Measurements from ENCODE around the gene ACACA.

ACACA gene

DNA sequence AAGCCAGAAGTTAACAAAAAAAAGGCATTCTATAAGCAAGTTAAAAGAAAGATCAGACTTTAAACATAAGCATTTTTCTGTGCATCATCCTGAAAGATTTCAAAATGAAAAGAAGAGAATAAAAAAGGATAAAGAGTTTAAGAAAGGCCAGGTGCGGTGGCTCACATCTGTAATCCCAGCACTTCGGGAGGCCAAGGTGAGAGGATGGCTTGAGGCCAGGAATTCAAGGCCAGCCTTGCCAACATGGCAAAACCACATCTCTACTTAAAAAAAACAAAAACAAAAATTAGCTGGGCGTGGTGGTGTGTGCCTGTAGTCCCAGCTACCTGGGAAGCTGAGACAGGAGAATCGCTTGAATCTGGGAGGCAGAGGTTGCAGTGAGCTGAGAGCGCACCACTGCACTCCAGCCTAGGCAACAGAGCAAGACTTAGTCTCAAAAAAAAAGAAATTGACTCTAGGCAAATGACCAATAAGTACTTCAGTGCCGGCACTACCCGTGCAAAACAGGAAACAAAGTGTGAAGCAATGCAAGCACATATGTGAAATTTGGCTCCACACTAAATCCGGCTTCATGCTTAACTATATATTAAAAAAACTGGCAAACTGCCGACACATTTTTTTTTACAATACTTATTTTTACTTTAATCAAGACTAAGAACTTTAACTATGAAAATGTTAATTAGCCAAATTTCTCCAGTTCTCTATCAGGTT is 114.1 kb downstream of the ACACA start:
- no peak for DNase-seq (ENCODE audit: low read depth)

- DNase-seq (ENCODE audit: low read depth), result no peak
Measured at GRCh38 chr17:37291351-37291750, 115.3 kb downstream of the ACACA start.

DNA sequence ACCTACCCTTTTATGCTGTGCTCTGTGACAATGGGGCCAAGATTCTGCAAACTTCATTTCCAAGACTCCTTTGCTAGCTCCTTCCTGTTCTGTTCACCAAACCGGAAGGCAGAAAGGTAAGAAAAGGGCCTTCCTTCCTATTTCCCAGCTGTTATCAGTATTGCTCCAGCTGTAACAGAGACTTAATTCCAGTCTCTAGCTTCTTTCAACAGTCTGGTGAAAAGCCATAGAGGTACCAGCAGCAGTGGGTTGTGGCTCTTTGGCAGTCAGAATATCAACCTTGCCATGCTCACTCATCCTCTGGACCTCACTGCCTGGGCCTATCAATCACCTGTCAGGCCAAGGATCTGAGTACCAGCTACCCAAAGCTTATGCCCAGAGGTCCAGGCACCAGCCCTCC is 120.2 kb downstream of the ACACA start:
- DNase-seq (ENCODE audit: low read depth), result no peak

- no peak for DNase-seq (ENCODE audit: low read depth)
Measured at GRCh38 chr17:37284191-37284590, 122.4 kb downstream of the ACACA start.

DNA sequence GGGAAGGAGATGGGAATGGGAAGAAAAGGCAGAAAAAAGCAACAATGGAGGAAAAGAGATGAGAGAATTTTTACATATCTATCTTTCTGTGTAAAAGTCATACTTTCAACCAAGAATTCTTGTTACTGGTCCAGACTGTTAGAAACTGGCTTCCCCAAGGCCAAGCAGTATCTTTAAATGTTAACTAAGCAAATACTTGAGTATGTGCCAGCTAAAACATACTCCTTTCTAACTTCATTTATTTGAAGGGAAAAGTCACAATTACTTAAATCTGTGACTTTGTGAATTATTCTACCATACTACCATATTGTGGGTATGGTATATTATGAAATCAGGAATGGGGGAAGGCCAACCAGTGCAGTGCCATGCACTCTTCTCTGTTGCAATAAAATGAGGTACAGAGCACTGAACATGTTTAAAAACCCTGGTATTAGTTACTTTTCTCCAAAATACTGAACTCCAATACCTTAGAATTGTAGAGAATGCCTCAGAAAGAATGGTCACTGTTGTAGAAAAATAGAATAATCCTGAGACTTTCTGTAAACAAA is 123.1 kb downstream of the ACACA start:
- DNase-seq (ENCODE audit: low read depth), result no peak

DNA sequence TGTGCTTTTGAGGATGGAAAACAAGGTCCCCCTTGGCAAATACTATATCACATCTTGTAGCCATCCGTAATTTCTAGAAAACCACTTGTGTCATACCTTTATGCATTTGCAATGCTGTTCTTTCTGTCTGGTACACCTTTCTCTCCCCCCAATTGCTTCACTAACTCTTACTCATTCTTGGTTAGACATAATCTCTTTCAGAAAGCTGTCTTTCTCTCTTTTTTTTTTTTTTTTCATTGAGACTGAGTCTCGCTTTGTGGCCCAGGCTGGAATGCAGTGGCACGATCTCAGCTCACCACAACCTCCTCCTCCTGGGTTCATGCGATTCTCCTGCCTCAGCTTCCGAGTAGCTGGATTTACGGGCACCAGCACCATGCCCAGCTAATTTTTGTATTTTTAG is 125.8 kb downstream of the ACACA start:
- no peak for DNase-seq (ENCODE audit: low read depth)

- no peak for DNase-seq (ENCODE audit: low read depth)
Measured at GRCh38 chr17:37278247-37278894, 128.3 kb downstream of the ACACA start.

- no peak for DNase-seq (ENCODE audit: low read depth)
Measured at GRCh38 chr17:37276475-37276874, 130.2 kb downstream of the ACACA start.

- DNase-seq (ENCODE audit: low read depth), result no peak
Measured at GRCh38 chr17:37274461-37274860, 132.2 kb downstream of the ACACA start.

- DNase-seq (ENCODE audit: low read depth), result peak; percentile 13
Measured at GRCh38 chr17:37273409-37274051, 133.1 kb downstream of the ACACA start.

- no peak for DNase-seq (ENCODE audit: low read depth)
Measured at GRCh38 chr17:37265446-37266173, 141.0 kb downstream of the ACACA start.

- DNase-seq (ENCODE audit: low read depth), result peak; percentile 21
Measured at GRCh38 chr17:37261286-37261685, 145.3 kb downstream of the ACACA start.

DNA sequence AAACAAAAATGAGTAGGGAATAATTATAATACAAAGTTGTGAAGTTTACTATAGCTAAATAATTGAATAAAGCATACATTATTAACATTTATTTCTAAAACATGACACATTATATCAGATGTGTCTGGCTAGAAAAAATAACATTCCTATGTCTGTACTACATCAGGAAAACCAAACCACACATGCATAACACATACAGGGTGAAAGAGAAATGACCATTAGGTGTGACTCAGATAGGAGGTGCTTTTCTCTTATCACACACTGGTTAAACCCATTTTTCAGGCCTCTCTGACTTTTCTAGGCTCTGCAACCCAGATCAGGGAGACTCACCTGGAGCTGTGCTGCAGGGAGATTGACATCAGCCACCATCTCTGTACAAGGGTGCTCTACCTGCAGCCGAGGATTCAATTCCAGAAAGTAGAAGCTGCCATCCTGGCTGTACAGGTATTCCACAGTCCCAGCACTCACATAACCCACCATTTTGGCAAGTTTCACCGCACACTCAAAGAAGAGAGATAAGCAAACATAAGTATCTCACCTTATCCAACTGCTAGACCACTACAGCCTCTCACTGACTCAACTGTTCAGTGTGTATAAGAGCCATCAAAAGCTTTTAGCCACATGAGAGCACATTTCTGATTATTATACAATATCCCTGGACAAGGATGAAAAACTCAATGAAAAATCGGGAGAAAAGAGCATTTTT is 147.5 kb downstream of the ACACA start:
- no peak for DNase-seq (ENCODE audit: low read depth)

DNA sequence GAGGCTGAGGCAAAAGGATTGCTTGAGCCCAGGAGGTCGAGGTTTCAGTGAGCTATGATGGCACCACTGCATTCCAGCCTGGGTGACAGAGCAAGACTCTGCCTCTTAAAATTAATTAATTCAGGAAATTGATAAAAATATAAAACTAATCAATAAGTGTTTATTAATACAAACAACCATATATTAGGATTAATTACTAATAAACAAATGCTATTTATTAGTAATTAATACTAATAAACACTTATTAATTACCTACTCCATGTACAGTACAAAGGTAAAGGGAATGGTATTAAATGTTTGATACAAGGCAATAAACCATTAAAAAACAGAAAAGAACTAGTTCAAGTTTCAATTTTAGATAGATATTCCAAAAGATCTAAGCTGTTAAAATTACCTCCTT is 150.0 kb downstream of the ACACA start:
- no peak for DNase-seq (ENCODE audit: low read depth)

GRCh38 chr17:37255432-37255831 is 151.2 kb downstream of the ACACA start:
- DNase-seq (ENCODE audit: low read depth), result no peak

- no peak for DNase-seq (ENCODE audit: low read depth)
Measured at GRCh38 chr17:37247825-37248224, 158.8 kb downstream of the ACACA start.

- DNase-seq (ENCODE audit: low read depth), result no peak
Measured at GRCh38 chr17:37246085-37246484, 160.6 kb downstream of the ACACA start.

GRCh38 chr17:37240381-37240780 is 166.3 kb downstream of the ACACA start:
- no peak for DNase-seq (ENCODE audit: low read depth)

DNA sequence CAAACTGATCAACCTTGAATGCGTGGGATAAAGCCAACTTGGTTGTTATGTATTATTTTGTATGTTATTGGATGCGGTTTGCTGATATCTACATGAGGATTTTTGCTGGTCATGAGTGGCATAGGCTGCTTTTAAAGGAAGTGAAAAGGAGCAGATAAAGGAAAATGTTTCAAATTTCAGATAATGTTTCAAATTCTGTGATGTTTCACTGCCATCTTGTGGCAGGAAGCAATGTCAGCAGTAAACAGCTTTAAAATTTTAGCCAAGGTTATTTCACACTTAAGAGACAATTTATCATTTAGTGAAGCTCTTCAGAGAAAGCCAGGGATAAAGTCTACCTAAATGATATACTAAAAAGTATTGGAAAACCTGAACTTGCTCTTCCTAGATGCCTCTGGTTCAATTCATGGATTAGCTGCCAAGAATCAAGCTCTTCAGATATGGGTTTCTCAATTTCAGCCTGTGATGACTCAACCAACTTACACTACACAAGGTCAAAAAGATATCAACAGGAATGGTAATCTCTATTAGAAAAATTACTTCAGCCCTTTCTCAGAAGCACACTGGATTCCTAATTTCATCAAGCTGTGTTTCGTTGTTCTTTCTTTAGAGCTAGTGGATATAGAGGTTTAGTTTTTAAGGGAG is 166.8 kb downstream of the ACACA start:
- DNase-seq (ENCODE audit: low read depth), result peak; percentile 9

DNA sequence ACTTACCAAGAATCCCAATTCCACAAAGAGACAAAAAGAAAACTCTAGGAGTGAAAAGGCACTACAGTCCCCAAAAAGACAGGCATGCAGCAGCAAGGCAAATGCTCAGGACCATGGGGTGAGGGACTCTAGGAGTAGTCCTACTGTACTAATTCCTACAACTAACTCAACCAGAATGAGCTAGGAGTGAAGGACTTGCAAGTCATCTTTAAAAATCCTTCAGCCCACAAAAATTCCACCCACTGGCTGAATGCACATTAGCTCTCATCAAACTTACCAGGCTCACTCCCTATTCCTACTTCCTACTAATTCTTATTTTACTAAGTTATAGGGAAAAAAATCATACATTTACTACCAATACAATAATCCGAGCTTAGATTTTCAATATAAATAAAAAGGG is 172.5 kb downstream of the ACACA start:
- no peak for DNase-seq (ENCODE audit: low read depth)

GRCh38 chr17:37233036-37233435 is 173.6 kb downstream of the ACACA start:
- DNase-seq (ENCODE audit: low read depth), result no peak

Data from stromal cell of bone marrow (primary cell).